Hindlimb muscle (tissue), 1 donor: ENCODE measurements around the gene ANKH. TPM values are rescaled to one million over a fixed set of nuclear protein-coding genes. Genes with fewer than 3 reads are reported as not detected.
"Not testable (repeated sequence)": the region's sequence is repeated elsewhere in the genome, so short reads cannot be mapped to it uniquely, and the experiment has no call there.

Source experiments
- DNase-seq: peaks from one replicate; pipeline ENCODE4 v3.0.0-alpha.2; 2013
- polyA plus RNA-seq: library from polyadenylated mRNA; unstranded; fragments of 120-200 nt; gene quantifications from one replicate; pipeline ENCODE4 v1.2.1, GENCODE V29; 2013; ENCODE audit not compliant: insufficient read length

ANKH gene
- polyA plus RNA-seq, 1 donor: 23.1 TPM

DNA sequence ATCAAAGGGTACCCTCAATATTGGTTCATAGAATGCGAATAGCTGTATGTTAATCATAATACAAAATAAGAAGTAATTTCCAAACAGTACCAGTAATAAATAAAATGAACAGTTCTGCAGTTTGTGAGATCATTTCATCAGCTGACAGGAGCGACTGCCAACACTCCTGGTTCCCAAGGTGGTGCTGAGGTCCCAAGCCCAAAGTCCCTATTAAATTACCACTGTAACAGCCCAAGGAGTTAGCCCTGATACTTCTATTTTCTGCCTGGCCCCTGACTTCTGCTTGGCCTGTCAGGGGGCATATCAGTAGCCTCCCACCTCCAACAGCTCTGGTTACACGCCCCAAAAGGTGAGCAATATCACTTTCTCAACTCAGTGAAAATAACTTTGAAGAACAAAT lies 47.1 kb downstream of the ANKH start:
- DNase-seq: no peak

DNA sequence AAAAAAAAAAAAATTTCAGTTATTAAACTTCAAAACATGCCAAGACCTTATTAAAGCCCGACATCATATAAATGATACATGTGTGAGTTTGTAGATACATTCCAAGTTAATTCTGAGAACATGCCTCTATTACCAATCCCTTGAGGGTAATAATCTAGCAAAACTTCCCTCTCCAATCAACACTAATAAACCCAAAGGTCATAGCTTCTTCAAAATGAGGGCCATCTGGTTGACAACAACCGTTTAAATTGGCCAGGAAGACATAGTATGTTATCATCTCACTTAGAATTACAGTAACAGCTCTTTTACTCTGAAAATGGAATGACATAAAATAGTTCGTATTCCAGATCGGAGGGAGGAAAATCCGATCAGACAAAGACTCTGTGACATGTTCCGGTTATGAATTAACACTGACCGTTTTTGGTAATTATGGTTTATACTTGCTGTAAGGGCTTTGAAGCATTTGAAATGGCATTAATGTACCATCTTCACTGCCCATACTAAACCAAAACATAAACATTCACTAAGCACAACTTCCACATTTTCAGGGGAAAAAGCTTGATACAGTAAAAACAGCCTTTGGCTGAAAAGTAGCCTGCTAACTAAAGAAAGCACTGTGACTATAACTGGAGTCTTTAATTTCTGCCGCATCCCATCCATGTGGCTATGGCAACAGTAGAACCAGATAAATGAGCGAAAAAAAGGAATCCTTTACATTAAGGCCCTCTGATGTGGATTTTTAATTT lies 50.3 kb downstream of the ANKH start:
- no peak for DNase-seq

DNA sequence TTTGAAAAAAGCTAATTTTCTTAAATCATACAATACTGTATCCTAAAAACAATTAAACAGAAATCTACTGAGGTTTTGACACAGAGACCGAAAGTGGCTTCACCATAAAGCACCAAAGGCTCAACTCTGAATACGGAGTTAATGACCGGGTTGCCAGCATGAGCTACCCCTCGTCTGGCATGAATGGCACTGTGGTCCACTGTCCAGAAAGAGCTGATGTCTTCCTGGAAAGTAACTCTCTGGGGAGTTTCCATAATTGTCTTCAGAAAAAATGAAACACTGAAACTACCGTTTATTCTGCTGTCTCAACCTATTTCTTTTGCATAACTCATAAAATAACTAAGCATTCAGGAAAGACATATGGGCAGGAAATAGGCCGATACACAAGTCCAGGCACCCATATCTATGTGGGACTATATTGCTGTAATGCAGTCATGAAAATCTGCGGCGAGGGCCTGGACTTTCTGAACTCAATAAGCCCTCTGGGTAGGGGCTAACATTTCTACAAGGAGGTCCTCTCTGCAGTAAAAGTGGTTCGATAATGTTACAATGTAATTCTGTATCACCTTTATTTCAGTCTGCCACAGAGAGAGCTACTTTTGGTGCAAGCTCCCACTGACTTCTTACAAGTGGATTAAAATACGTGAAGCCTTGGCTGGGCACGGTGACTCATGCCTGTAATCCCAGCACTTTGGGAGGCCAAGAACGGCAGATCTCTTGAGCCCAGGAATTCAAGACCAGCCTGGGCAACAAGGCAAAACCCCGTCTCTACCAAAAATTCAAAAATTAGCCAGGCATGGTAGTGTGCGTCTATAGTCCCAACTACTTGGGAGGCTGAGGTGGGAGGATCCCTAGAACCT lies 52.4 kb downstream of the ANKH start:
- no peak for DNase-seq

DNA sequence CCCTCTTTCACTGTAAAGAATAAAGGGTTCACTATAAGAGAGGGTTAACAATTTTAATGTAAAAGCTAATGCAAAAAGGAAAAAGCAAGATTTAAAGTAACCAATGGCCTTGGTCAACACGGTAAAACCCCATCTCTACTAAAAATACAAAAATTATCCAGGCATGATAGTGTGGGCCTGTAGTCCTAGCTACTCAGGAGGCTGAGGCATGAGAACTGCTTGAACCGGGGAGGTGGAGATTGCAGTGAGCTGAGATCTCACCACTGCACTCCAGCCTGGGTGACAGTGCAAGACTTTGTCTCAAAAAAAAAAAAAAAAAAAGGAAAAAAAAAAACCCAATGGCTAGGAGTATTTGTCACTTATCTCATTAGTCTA lies 53.8 kb downstream of the ANKH start:
- DNase-seq: not testable (repeated sequence)

DNA sequence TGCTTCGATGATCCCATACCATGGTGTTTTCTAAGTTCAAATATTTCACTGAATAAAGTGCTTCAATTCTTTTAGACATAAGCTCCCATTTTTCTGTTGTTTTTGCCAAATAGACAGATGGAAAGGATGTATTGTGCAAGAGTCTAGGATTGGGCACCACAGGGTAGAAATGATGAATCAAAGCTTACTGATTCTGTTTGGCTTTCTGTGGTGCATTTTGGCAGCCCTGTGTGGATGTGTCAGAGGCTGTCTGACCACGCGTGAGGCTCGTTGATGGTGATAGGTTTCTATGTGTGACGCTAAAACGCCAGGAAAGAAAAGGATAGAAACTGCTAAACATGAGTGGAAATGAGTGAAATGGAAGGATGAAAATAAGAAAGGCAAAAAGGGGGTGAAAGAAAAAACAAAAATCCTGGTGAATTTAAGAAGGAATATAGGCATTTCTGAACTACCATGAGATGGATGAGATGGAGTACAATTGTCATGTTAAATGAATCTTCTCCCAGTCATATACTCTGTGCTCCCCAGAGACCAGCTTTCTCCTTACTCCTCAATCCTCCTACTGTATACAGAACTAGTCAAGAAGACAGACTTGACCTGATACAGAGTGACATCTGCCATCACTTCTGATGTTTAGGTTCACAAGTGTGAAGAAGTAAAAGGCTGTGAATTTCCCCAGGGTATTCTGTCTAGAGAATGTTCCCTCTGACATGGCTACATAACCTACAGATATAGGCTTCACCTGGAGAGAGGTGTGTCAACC lies 54.4 kb downstream of the ANKH start:
- DNase-seq: no peak

DNA sequence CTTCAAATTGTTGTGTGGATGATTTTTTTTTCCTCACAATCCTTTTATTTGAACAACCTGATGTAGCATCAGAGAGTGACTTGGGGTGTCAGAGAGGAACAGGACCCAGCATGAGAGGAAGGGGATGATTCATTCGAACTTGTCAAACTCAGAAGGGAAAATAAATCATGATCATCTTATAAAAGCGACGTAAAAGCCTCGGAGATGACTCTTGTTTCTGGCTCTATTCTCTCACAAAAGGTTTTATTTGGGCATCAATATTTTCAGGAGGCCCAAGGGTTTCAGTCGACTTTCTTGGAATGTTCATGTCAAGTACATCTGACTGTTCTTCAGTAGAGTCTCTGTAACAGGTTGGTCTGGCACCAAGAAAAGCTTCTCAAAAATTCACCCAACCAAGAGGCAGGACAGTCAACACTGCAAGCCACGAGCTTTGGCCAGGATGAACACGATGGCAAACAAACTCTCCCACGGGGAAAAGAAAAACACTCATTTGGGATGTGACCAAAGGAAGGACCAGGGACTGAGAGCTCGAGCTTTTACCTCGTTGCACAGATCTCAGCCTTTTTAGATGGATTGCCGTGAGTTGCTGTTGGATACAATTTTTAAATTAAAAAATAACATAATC lies 55.1 kb downstream of the ANKH start:
- no peak for DNase-seq

DNA sequence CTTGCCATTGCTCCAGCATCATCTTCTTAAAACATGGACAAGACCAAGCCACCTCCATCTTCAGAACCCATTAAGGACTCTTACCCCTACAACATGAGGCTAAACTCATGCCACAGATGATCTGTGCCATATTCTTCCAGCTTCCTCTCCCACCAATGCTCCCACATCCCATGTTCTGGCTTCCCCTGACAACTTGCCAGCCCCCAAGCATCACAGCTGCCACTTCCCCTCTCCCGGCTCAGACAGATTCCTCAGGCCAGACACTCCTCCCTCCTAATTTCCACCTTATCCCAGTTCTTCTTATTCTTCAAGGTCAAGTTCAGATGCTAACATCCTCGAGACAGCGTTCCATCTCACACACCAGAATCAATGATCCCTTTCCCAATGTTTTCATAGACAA lies 57.8 kb downstream of the ANKH start:
- DNase-seq: no peak

DNA sequence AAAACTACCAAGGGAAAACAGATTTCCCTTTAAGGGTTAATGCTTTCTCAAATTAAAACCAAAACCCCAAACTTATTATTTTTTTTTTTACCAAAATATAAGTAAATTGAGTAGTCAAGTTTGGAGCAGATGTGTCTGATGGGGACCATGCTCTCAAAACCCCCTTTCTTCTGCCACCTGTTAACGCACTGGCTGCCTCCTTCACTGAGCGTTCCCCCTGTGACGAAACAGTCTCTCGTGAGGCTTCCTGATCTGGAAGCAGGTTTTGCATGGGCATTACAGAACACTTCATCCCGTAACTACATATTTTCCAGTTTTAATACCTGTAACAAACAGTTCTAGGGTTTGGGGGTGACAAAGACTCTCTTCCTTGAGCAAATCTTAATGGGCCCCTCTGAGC lies 59.4 kb downstream of the ANKH start:
- DNase-seq: no peak

DNA sequence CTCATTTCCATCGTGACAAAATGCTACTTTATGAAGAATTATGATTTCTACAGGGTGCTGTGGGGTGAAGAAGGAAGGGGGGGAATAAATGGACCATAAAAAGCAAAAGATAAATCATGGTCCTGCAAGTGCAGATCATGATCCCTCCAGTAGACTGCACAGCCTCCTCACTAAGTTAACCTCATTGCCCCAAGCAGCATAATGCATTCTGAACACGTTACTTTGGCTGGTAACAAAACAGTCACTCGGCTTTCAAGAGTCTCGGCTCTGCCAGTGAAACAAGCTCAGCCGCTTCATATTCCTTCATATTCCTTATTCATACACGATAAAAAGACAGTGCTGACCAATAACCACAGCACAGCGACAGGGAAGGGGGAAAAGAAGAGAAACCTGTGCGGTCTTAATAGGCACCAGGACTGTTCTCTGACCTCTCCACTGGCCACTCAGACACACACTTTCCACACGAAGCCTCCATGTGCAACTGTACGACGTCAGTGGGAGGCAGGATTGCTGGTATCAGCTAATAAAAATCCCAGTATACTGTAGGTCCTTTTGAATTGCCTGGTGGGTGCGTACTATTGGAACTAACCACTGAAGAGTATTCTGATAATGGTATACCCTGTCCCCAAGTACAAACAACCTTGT lies 60.5 kb downstream of the ANKH start:
- DNase-seq: no peak

DNA sequence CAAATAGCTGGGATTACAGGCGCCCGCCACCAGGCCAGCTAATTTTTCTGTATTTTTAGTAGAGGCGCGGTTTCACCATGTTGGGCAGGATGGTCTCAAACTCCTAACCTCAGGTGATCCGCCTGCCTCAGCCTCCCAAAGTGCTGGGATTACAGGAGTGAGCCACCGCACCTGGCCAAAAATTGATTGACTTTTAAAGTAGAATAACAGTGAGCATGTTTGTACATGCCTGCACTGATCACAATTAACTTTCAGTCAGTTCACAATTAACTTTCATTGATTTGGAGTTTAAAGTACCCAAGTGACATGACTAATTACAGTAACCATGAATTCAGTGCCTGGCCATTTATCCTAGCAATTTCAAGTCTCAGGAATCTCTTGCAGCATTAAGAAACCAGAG lies 61.3 kb downstream of the ANKH start:
- DNase-seq: no peak

DNA sequence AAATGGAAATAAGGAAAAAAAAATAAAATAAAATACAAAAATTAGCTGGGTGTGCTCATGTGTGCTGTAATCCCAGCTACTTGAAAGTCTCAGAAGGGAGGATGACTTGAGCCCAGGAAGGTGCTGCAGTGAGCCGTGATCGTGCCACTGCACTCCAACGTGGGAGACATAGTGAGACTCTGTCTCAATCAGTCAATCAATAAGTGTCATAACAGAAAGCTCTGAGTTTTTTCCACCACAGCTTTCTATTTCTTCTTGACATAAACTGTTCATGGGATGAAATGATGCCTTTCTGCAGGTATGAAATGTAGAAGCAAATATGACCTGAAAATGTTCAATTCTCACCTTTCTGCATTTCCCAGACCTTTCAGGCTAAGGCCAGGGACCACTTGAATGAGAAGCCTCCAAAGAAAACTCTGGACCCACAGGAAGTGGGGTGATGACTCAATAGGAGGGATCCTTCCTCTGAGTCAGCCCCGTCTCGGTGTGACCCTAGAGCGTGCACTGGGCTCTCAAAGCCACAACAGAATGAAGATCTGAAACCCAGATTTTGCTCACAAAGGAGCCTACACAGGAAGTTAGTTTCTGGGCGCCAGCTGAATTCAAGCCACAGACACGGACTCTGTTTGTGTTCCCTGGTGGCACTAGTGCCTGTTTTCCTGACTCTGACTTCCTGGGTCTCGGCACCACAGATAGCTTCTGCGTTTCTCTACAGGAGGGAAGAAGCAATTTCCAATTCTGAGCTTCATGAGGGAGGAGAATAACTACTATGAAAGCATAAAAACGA lies 62.0 kb downstream of the ANKH start:
- peak; percentile 32 for DNase-seq

DNA sequence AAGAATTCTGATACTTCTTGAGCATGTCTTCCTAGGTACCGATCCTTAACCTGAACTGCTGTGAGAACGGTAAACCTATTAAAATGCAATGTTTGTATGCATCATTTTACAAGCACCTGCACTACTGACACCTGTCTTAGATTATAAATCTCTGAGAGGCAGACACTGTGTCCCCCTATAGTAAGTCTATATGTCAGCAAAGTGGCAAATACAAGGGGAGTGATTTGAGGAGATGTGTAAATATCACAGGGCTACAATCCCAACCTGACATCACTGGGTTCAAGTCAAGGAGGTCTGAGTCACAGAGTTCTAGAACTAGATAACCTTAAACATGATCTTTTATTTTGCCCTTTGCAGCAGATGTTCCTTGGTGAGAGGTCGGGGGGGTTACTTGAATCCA lies 64.1 kb downstream of the ANKH start:
- no peak for DNase-seq

DNA sequence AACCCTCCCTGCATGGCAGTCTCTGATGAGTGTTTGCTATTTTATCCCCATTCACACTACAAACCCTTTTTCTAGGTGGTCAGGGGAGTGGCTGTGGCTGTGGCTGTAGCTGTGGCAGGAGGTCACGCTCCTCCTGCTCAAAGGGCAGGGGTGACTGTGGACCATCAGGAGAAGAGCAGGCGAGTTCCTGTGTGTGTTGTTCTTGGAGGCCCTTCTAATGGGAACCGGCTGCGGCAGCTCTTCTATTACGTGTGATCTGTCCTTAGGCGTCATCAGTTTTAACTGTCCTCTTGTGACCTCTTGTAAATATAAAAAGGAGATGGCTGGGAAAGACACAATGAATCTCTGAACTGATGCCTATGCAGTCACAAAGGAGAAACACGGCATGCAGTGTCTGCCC lies 65.1 kb downstream of the ANKH start:
- DNase-seq: peak; percentile 15

DNA sequence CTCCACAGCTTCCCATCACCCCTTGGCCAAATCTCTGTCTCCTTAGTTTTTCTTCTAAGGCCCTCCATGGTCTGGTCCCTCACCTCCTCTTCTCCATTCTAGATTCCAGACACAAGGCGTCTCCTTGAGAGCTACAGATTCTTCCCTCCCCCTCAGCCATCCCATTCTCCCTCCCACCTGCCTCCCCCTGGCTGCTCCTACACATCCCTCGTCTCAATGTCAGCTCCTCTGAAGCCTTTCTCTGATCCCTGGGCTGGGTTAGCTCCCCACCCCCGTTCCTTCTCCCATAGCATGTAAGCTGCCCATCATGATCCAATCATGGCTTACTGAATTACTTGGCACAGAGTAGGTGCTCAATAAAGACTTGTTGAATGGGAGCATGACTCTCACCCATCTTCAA lies 69.0 kb downstream of the ANKH start:
- no peak for DNase-seq

DNA sequence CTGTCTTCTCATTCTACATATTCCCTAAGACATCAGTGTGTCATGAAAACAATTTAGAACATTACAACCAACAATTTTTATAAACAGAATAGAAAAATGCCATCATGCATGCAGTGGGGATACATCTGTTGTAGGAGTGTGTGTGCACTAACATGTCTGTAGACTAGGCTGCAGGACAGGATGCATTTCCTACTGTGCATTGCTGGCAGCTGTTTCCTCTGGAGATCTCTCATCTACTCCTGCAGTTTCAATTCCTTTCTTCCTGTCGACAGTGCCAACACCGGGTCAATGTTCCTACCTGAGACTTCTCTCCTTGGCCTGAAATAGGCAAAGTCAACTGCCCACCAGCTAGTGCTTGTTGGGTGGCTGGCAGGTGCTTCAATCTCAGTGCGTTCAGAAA lies 69.8 kb downstream of the ANKH start:
- DNase-seq: no peak

DNA sequence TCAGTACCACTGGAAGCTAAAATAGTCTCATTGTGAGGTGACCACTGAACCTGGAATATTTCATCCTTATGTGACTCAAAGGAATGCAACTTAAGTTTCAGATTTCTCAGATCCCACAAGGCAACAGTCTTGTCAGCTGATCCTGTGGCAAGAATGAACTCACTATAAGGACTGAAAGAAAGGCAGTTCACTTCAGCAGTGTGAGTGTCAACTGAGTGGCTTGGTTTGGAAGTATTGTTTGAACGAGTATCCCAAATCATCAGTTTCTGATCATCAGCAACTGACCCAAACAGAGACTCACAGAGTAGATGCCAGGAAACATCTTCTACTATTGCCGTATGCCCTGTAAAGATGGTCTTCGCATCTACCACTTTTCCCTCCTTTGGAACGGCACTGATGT lies 74.2 kb downstream of the ANKH start:
- not testable (repeated sequence) for DNase-seq

DNA sequence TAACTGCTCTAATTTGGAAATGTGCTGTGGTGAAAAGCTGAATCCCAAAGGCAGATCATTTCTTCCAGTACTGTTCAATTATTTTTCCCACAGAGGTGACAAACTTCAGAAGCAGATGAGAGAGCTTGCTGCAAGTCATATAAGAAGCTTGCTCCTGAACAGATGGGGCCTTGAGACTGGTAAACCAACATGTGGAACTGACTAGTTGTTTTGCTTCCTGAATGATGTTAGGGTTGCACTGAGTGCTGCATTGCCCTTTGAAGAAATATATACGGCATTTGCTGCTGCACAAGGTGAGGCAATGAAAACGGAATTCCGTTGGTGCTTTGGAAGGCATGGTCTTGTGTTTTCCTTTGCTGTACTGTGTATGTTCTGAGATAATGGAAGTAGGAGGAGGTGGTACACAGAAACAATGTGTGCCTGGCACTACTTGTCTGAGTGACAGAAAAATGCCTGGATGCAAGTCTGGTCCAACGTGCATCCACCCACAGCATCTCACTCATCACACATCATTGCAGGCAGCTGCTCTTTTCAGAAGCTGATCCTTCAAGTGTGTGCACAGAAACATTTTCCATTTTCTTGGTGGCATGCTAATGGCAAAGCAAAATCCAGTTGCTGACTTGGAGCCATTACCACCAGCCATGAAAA lies 76.9 kb downstream of the ANKH start:
- no peak for DNase-seq

DNA sequence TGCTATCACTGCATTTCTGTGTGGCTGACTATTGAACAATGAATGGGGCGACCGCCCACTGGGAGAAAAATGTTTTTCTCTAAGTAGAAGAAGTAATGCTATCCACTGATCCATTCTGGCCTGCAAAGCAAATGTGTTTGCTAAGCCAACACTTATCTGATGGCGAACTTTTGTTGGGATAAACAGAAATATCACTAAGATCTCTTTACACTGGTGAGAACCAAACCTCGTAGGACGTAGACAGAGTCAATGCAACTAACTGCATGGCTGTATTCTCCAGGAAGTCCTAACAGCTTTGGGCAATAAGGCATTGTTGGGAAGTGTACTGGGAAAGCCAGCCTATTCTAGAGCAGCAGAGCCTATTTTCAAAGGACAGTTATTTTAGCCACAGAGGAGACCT lies 77.7 kb downstream of the ANKH start:
- DNase-seq: no peak

DNA sequence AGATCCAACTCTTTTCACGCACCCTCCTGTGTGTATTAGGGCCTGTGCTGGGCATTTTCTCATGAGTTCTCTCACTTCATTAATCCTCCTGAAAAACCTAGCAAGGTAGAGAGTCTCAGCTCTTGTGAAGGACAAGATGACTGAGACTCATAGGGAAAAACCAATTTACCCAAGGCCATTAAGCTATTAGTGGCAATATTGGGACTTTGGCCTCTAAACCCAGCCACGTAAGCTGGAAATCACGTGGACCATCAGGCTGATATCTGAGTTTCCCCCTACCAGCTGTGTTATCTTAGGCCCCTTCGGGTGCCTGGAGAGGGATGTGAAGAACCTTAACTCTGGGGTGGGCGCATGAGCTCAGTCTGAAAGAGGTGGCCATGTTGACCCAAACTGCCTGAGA lies 80.7 kb downstream of the ANKH start:
- DNase-seq: no peak

DNA sequence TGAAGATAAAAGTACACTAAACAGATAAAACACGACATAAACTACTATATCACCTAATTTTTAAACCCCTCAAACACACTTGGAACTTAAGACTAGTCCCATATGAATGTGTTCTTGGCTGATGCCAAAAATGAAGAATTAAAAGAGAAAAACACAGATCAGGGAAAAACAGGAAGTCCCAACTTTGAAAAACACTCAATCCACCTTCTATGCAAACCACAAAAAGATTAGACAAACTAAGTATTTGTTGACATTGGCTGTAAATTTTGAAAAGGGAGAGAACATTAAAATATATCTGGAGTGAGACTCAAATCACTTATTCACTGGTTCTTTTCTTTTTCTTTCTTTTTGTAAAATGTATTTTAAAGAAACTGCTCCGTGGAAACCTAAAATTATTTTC lies 81.4 kb downstream of the ANKH start:
- no peak for DNase-seq
